Liver (tissue), 9 donors: Measurements from ENCODE around the gene OR1F1. TPM values are rescaled to one million over a fixed set of nuclear protein-coding genes. Genes with fewer than 3 reads are reported as not detected.

Source experiments
- DNase-seq: peaks from one replicate; pipeline ENCODE4 v3.0.0-alpha.2; 2017; ENCODE audit warnings: low spot score
- H3K27ac ChIP-seq, 2 donors: one replicate each; pipeline ENCODE4 v1.7.0; 2013; ENCODE audit warnings: inconsistent platforms in 2 of 2, low read length in 2 of 2, control low read depth in 1 of 2, low read depth in 1 of 2, mild to moderate bottlenecking in 1 of 2
- H3K27me3 ChIP-seq, 4 donors: one replicate each; pipeline versions ENCODE4 v1.6.1 to v1.7.0; 2013; ENCODE audit warnings: low read length in 3 of 4, inconsistent platforms in 1 of 4, mild to moderate bottlenecking in 1 of 4, moderate library complexity in 1 of 4; ENCODE audit not compliant: control insufficient read depth in 4 of 4, insufficient read depth in 4 of 4
- H3K36me3 ChIP-seq, 4 donors: one replicate each; pipeline versions ENCODE4 v1.6.1 to v1.7.0; 2013; ENCODE audit warnings: low read length in 3 of 4, mild to moderate bottlenecking in 3 of 4, low read depth in 1 of 4, moderate library complexity in 1 of 4; ENCODE audit not compliant: control insufficient read depth in 4 of 4, insufficient read depth in 3 of 4
- H3K4me1 ChIP-seq, 4 donors: one replicate each; pipeline versions ENCODE4 v1.6.1 to v1.7.0; 2013; ENCODE audit warnings: low read length in 3 of 4, mild to moderate bottlenecking in 3 of 4, moderate library complexity in 1 of 4; ENCODE audit not compliant: control insufficient read depth in 4 of 4, insufficient read depth in 4 of 4
- H3K4me3 ChIP-seq, 3 donors: one replicate each; pipeline versions ENCODE4 v1.6.1 to v1.7.0; 2013; ENCODE audit warnings: low read length in 3 of 3, control low read depth in 1 of 3, low read depth in 1 of 3, mild to moderate bottlenecking in 1 of 3
- H3K9ac ChIP-seq, 2 donors: one replicate each; pipeline ENCODE4 v1.7.0; 2013; ENCODE audit warnings: low read length in 2 of 2, mild to moderate bottlenecking in 2 of 2, moderate library complexity in 2 of 2, control low read depth in 1 of 2, low read depth in 1 of 2
- H3K9me3 ChIP-seq, 4 donors: one replicate each; pipeline versions ENCODE4 v1.6.1 to v1.7.0; 2013; ENCODE audit warnings: low read length in 3 of 4; ENCODE audit not compliant: control insufficient read depth in 4 of 4
- ATF3 ChIP-seq: IDR thresholded peaks from 2 replicates; pipeline ENCODE4 v1.6.1; 2016; ENCODE audit warnings: antibody characterized with exemption
- EGR1 ChIP-seq, 2 donors: IDR thresholded peaks; 2 replicates each; pipeline ENCODE4 v1.6.1; 2016 to 2018; ENCODE audit warnings: antibody characterized with exemption in 2 of 2, low read depth in 2 of 2
- FOXA1 ChIP-seq: IDR thresholded peaks from 2 replicates; pipeline ENCODE4 v1.6.1; 2016; ENCODE audit warnings: antibody characterized with exemption
- FOXA2 ChIP-seq: IDR thresholded peaks from 2 replicates; pipeline ENCODE4 v1.6.1; 2016; ENCODE audit warnings: antibody characterized with exemption
- GABPA ChIP-seq, 2 donors: IDR thresholded peaks in 1 of 2; conservative IDR thresholded peaks in 1 of 2; 2 replicates each; pipeline ENCODE4 v1.6.1; 2016; ENCODE audit warnings: antibody characterized with exemption in 2 of 2, mild to moderate bottlenecking in 1 of 2, moderate library complexity in 1 of 2
- HNF4A ChIP-seq, 2 donors: conservative IDR thresholded peaks; 2 replicates each; pipeline ENCODE4 v1.6.1; 2016; ENCODE audit warnings: antibody characterized with exemption in 2 of 2, mild to moderate bottlenecking in 2 of 2
- HNF4G ChIP-seq: IDR thresholded peaks from 2 replicates; pipeline ENCODE4 v1.6.1; 2016; ENCODE audit warnings: antibody characterized with exemption
- JUND ChIP-seq, 2 donors: IDR thresholded peaks; 2 replicates each; pipeline ENCODE4 v1.6.1; 2016; ENCODE audit warnings: antibody characterized with exemption in 2 of 2
- MAX ChIP-seq: IDR thresholded peaks from 2 replicates; pipeline ENCODE4 v1.6.1; 2016; ENCODE audit warnings: antibody characterized with exemption
- NR2F2 ChIP-seq: IDR thresholded peaks from 2 replicates; pipeline ENCODE4 v1.6.1; 2016; ENCODE audit warnings: antibody characterized with exemption
- RAD21 ChIP-seq, 2 donors: IDR thresholded peaks; 2 replicates each; pipeline ENCODE4 v1.6.1; 2016; ENCODE audit warnings: antibody characterized with exemption in 2 of 2, mild to moderate bottlenecking in 2 of 2
- REST ChIP-seq: IDR thresholded peaks from 2 replicates; pipeline ENCODE4 v1.6.1; 2016; ENCODE audit warnings: antibody characterized with exemption, mild to moderate bottlenecking
- RXRA ChIP-seq, 2 donors: IDR thresholded peaks; 2 replicates each; pipeline ENCODE4 v1.6.1; 2017 to 2018; ENCODE audit warnings: antibody characterized with exemption in 2 of 2, mild to moderate bottlenecking in 1 of 2
- SP1 ChIP-seq: IDR thresholded peaks from 2 replicates; pipeline ENCODE4 v1.6.1; 2018; ENCODE audit warnings: antibody characterized with exemption, mild to moderate bottlenecking
- TAF1 ChIP-seq: conservative IDR thresholded peaks from 2 replicates; pipeline ENCODE4 v1.6.1; 2016; ENCODE audit warnings: antibody characterized with exemption, mild to moderate bottlenecking
- YY1 ChIP-seq: IDR thresholded peaks from 2 replicates; pipeline ENCODE4 v1.6.1; 2016; ENCODE audit warnings: antibody characterized with exemption, mild to moderate bottlenecking
- WGBS: extraction: QIAGEN DNeasy Blood & Tissue Kit; methylation state at CpG from one replicate; pipeline ENCODE4 v1.1.7; 2013; 5-methylcytosine and 5-hydroxymethylcytosine counted together
- polyA plus RNA-seq, 2 donors: library from polyadenylated mRNA; stranded (reverse) in 1 of 2; unstranded in 1 of 2; fragments of 200-250 nt in 1 of 2; fragments of >200 nt in 1 of 2; fragmentation: Nextera tagmentation in 1 of 2; extraction: Ambion mirVana in 1 of 2; gene quantifications; one replicate each; pipeline versions ENCODE4 v1.2.1 to v1.2.3, GENCODE V29; 2013 to 2015
- total RNA-seq, 2 donors: library from RNA; depleted of rRNA; stranded (reverse); fragments of >200 nt; gene quantifications; one replicate each; pipeline ENCODE4 v1.2.3, GENCODE V29; 2014
- TF ChIP-seq, protein P1 (sequence below): IDR thresholded peaks from 2 replicates; pipeline ENCODE4 v1.6.1; 2016; ENCODE audit warnings: antibody characterized with exemption
- TF ChIP-seq, protein P2 (sequence below): fragments of 150-350 bp; IDR thresholded peaks from 2 replicates; pipeline ENCODE4 v1.5.1; 2017; ENCODE audit warnings: improper control_type of control experiment, low read depth, low read length; ENCODE audit not compliant: missing input control
- donor health status: healthy.
- donor health status: healthy.
- donor health status: healthy.
- donor health status: healthy.
- donor health status: healthy.

The OR1F1 gene
- total and polyA plus RNA-seq, 4 donors = not detected

- peaks cover 0 to 3% (median 1%) of the 10 kb centered on the region in 4 donors for H3K36me3 ChIP-seq
Measured at GRCh38 chr16:3246002-3246401, 58.0 kb downstream of the OR1F1 start.

DNA sequence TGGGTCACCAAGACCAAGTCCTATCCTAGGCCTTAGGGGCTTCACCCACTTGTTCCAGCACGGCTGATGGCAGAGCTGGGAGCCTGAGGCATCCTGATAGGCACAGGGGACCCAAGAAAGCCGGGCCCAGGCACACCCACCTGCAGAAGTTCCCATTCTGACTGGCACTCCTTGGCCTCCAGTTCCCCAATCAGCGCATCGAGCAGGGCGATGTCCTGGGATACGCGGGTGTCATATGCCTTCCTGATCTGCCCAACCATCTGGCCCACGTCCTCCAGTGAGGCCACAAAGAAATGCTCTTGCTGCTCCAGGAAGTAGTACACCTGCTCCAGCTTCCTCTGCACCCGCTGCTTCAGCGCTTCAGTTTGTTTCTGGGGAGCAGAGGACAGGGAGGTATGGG is 58.9 kb downstream of the OR1F1 start:
- no peak overlapping the region for H3K9ac ChIP-seq
- TF ChIP-seq REST = no peak
- TF ChIP-seq, protein P1, sequence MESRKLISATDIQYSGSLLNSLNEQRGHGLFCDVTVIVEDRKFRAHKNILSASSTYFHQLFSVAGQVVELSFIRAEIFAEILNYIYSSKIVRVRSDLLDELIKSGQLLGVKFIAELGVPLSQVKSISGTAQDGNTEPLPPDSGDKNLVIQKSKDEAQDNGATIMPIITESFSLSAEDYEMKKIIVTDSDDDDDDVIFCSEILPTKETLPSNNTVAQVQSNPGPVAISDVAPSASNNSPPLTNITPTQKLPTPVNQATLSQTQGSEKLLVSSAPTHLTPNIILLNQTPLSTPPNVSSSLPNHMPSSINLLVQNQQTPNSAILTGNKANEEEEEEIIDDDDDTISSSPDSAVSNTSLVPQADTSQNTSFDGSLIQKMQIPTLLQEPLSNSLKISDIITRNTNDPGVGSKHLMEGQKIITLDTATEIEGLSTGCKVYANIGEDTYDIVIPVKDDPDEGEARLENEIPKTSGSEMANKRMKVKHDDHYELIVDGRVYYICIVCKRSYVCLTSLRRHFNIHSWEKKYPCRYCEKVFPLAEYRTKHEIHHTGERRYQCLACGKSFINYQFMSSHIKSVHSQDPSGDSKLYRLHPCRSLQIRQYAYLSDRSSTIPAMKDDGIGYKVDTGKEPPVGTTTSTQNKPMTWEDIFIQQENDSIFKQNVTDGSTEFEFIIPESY = no peak
- no peak for TF ChIP-seq GABPA (IDR thresholded peaks at IDR 0.05 in 1 of 2, conservative IDR thresholded peaks at IDR 0.05 in 1 of 2)
- no peak for TF ChIP-seq NR2F2
- TF ChIP-seq SP1 = no peak
- no peak for TF ChIP-seq FOXA1
- no peak for TF ChIP-seq MAX
- TF ChIP-seq TAF1 = no peak
- TF ChIP-seq YY1 = no peak
- TF ChIP-seq, protein P2, sequence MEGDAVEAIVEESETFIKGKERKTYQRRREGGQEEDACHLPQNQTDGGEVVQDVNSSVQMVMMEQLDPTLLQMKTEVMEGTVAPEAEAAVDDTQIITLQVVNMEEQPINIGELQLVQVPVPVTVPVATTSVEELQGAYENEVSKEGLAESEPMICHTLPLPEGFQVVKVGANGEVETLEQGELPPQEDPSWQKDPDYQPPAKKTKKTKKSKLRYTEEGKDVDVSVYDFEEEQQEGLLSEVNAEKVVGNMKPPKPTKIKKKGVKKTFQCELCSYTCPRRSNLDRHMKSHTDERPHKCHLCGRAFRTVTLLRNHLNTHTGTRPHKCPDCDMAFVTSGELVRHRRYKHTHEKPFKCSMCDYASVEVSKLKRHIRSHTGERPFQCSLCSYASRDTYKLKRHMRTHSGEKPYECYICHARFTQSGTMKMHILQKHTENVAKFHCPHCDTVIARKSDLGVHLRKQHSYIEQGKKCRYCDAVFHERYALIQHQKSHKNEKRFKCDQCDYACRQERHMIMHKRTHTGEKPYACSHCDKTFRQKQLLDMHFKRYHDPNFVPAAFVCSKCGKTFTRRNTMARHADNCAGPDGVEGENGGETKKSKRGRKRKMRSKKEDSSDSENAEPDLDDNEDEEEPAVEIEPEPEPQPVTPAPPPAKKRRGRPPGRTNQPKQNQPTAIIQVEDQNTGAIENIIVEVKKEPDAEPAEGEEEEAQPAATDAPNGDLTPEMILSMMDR = no peak
- TF ChIP-seq JUND (IDR thresholded peaks at IDR 0.05) = no peak
- no peak for TF ChIP-seq HNF4G
- TF ChIP-seq FOXA2 = no peak
- no peak for TF ChIP-seq EGR1 (IDR thresholded peaks at IDR 0.05; ENCODE audit: low read depth in 2 of 2)
- no peak for TF ChIP-seq RAD21 (IDR thresholded peaks at IDR 0.05)
- TF ChIP-seq HNF4A (conservative IDR thresholded peaks at IDR 0.05) = no peak
- no peak for TF ChIP-seq ATF3
- no peak for TF ChIP-seq RXRA (IDR thresholded peaks at IDR 0.05)
- no peaks in the 10 kb centered on the region for H3K27me3 ChIP-seq
- H3K4me1 ChIP-seq = no peaks in the 10 kb centered on the region
- no peak overlapping the region for H3K27ac ChIP-seq
- 78% methylated on average over 10 of the region's 10 CpGs for WGBS
- no peak overlapping the region for H3K4me3 ChIP-seq
- H3K9me3 ChIP-seq = peaks cover 0 to 2% (median 0%) of the 10 kb centered on the region in 4 donors
- no peak for DNase-seq
- peaks cover 0 to 3% (median 1%) of the 10 kb centered on the region in 4 donors for H3K36me3 ChIP-seq

More at GRCh38 chr16:3246002-3246401, 58.0 kb downstream of the OR1F1 start:
- H3K9me3 ChIP-seq = peaks cover 0 to 3% (median 1%) of the 10 kb centered on the region in 4 donors
- no peak overlapping the region for H3K4me3 ChIP-seq
- TF ChIP-seq RXRA (IDR thresholded peaks at IDR 0.05) (no peak), YY1 (no peak), MAX (no peak), RAD21 (IDR thresholded peaks at IDR 0.05) (no peak), HNF4A (conservative IDR thresholded peaks at IDR 0.05) (no peak), JUND (IDR thresholded peaks at IDR 0.05) (no peak)
- TF ChIP-seq, protein P2 = no peak
- DNase-seq = no peak
- 78% methylated on average over 7 of the region's 7 CpGs for WGBS
- no peak overlapping the region for H3K27ac ChIP-seq
- H3K27me3 ChIP-seq = no peaks in the 10 kb centered on the region
- no peak overlapping the region for H3K9ac ChIP-seq
- no peaks in the 10 kb centered on the region for H3K4me1 ChIP-seq
